LNCaP clone FGC (cell line): ENCODE data around the gene MTCL1.

Experiments
- DNase-seq: peaks from one replicate; pipeline ENCODE4 v3.0.0-alpha.2; 2011; ENCODE audit warnings: low read depth
- H3K4me3 ChIP-seq: 2 replicates; pipeline ENCODE4 v1.5.1; 2011; ENCODE audit warnings: mild to moderate bottlenecking, low read depth, low read length, control low read depth
- CTCF ChIP-seq: IDR thresholded peaks from 2 replicates; pipeline ENCODE4 v1.5.1; 2012; ENCODE audit warnings: mild to moderate bottlenecking; ENCODE audit not compliant: control insufficient read depth, insufficient read depth; ENCODE audit errors: extremely low read depth

The MTCL1 gene

DNA sequence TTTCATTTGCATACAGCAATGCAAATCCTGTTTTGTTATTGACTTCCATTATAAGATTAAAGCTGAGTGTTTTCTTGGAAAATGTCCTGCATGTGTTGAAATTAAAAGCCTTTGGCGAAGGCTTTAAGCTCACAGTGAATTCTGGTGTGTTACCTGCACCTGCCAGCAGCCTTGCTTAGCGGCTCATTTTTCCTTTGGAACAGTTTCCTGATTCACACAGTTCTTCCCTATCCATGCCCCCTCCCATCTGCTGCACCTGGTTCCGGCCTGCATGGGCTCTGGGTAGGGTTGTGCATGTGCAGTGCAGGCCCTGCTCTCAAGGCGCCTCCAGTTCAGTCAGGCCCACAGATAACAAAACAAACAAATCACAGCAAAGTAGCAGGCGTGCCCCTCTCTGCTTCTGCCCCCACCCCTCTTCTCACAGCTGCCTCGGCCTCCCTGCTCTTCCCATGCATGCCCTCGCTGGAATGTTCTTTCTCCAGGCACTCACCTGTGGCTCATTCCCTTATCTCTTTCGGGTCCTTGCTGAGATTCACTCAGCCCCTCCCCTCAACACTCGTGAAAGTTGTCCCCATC lies 15.8 kb downstream of the MTCL1 start:
- no peak for TF ChIP-seq CTCF
- no peak overlapping the region for H3K4me3 ChIP-seq
- DNase-seq: no peak

DNA sequence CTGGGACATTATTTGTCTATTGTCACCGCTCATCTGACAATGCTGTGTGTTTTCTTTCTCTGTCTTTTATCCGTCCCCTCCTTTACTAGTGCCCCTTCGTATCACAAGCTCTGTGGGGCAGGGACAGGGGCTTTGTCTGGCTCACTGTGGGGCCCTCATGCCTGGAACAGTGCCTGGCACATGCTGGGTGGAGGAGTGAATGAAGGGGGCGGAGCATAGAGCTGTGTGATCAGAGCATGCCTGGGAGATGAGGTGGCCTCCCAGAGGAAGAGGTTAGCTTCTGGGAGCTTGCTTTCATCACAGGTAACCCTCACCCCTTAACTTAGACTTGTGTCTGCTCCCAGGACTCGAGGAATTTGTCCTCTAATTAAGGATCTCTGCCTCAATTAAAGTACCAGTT lies 16.4 kb downstream of the MTCL1 start:
- no peak for TF ChIP-seq CTCF
- DNase-seq: no peak
- H3K4me3 ChIP-seq: no peak overlapping the region

DNA sequence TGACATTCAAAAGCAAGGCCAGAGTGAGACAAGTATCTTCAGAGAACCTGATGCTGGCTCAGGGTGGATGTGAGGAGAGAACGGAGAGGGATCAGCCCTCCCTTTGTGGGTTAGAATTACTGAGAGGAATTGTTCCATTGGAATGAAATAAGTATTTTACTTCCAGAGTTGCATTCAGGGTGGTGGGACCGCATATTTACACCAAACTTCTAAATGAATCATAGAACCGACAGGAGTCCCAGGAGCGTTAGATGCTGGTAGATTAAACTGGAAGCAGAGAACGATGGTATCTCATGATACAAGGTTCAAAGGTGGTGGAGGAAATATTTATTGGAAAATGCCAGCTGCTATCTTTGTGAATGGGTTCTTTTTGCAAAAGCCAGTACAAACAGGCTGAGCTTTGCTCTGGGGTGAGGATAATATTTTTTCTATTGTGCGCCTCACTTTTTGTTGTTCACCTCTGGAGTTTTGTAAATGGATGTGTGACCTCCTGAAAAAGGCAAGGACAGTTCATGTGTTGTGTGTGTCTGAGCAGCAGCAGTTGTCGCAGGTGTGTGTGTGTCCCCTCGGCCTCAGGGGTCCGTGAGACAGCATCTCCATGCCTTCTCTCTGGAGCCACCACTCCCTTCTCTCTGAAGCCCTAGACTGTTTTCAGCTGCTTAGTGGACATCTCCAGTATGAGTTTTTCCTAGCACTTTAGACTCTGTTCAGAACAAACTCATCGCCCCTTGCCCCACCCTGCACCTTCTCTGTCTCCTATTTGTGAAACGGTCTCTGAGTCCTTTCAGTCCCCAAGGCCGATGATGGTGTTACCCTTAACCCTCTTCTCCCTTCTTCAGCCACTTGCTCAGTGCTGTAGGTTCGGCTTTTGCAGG lies 17.8 kb downstream of the MTCL1 start:
- no peak for DNase-seq
- TF ChIP-seq CTCF: no peak
- H3K4me3 ChIP-seq: no peak overlapping the region

DNA sequence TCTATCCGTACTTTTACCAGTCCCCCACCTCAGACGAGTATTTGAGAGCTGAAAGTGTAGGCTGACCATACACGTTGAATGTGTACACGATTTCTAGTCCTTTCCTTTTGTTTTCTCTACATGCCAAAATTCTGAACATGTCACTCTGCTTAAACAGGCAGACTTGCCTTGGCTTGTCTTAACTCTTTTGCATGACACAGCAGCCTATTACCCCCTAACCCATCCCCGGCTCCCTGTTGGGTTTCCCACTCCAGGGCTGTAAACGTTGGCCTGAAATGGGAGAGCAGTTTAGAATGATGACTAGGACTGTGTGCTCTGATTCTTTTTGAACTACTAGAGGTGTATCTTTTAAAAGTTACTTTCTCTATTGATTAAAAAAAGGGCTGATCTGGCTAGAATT lies 19.1 kb downstream of the MTCL1 start:
- no peak for TF ChIP-seq CTCF
- no peak overlapping the region for H3K4me3 ChIP-seq
- DNase-seq: no peak

GRCh38 chr18:8726281-8726680 lies 20.9 kb downstream of the MTCL1 start:
- no peak overlapping the region for H3K4me3 ChIP-seq
- no peak for DNase-seq
- no peak for TF ChIP-seq CTCF

GRCh38 chr18:8726963-8727705 lies 21.8 kb downstream of the MTCL1 start:
- no peak for TF ChIP-seq CTCF
- no peak for DNase-seq

More at GRCh38 chr18:8726963-8727705, 21.8 kb downstream of the MTCL1 start:
- no peak overlapping the region for H3K4me3 ChIP-seq
